Measurements from ENCODE around the gene SNX2.

SNX2 gene

DNA sequence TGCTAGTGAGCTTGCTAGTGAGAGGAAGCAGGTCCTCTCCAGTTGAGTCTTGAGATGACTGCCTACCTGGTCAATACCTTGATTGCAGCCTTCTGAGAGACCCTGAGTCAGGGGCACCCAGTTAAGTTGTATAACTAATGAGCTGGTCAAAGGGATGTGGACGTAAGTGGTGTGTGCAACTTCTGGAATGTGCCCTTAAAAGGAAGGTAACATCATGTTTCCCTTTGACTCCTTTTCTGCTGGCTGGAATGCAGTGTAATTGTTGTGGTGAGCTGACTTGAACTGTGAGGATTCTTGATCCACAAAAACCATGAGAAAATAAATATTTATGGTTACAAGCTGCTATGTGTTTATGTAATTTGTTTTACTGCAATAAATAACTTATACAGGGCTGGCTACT is 2.4 kb upstream of the SNX2 start:
- TF ChIP-seq TSHZ2 (CRISPR knock-in tag; IDR thresholded peaks at IDR 0.05) (no peak), ZNF8 (CRISPR knock-in tag; IDR thresholded peaks at IDR 0.05) (no peak), ESRRG (CRISPR knock-in tag; IDR thresholded peaks at IDR 0.05) (no peak), ZNF565 (CRISPR knock-in tag; conservative IDR thresholded peaks at IDR 0.05; ENCODE audit: low read depth) (no peak), TCF4 (CRISPR knock-in tag; IDR thresholded peaks at IDR 0.05; ENCODE audit: borderline replicate concordance) (no peak), CSDC2 (CRISPR knock-in tag; IDR thresholded peaks at IDR 0.05) (no peak), ARNTL (CRISPR knock-in tag; IDR thresholded peaks at IDR 0.05; ENCODE audit: borderline replicate concordance, low read depth) (no peak), RARB (CRISPR knock-in tag; IDR thresholded peaks at IDR 0.05) (no peak), ZC3H10 (CRISPR knock-in tag; IDR thresholded peaks at IDR 0.05) (no peak), OSR1 (CRISPR knock-in tag; IDR thresholded peaks at IDR 0.05) (no peak), BACH2 (CRISPR knock-in tag; IDR thresholded peaks at IDR 0.05; ENCODE audit: borderline replicate concordance) (no peak), ZFP3 (CRISPR knock-in tag; IDR thresholded peaks at IDR 0.05) (no peak), TOX (CRISPR knock-in tag; IDR thresholded peaks at IDR 0.05; ENCODE audit: borderline replicate concordance) (no peak), PPARA (CRISPR knock-in tag; IDR thresholded peaks at IDR 0.05; ENCODE audit: borderline replicate concordance) (no peak), SNAI2 (CRISPR knock-in tag; IDR thresholded peaks at IDR 0.05) (no peak), GLIS3 (CRISPR knock-in tag; IDR thresholded peaks at IDR 0.05) (no peak), PATZ1 (CRISPR knock-in tag; IDR thresholded peaks at IDR 0.05; ENCODE audit: borderline replicate concordance) (no peak)
- TF ChIP-seq, protein P1, sequence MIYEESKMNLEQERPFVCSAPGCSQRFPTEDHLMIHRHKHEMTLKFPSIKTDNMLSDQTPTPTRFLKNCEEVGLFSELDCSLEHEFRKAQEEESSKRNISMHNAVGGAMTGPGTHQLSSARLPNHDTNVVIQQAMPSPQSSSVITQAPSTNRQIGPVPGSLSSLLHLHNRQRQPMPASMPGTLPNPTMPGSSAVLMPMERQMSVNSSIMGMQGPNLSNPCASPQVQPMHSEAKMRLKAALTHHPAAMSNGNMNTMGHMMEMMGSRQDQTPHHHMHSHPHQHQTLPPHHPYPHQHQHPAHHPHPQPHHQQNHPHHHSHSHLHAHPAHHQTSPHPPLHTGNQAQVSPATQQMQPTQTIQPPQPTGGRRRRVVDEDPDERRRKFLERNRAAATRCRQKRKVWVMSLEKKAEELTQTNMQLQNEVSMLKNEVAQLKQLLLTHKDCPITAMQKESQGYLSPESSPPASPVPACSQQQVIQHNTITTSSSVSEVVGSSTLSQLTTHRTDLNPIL (CRISPR knock-in tag; IDR thresholded peaks at IDR 0.05; ENCODE audit: low read depth): no peak
- TF ChIP-seq, protein P2, sequence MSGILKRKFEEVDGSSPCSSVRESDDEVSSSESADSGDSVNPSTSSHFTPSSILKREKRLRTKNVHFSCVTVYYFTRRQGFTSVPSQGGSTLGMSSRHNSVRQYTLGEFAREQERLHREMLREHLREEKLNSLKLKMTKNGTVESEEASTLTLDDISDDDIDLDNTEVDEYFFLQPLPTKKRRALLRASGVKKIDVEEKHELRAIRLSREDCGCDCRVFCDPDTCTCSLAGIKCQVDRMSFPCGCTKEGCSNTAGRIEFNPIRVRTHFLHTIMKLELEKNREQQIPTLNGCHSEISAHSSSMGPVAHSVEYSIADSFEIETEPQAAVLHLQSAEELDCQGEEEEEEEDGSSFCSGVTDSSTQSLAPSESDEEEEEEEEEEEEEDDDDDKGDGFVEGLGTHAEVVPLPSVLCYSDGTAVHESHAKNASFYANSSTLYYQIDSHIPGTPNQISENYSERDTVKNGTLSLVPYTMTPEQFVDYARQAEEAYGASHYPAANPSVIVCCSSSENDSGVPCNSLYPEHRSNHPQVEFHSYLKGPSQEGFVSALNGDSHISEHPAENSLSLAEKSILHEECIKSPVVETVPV (CRISPR knock-in tag; IDR thresholded peaks at IDR 0.05): no peak
- TF ChIP-seq, protein P3, sequence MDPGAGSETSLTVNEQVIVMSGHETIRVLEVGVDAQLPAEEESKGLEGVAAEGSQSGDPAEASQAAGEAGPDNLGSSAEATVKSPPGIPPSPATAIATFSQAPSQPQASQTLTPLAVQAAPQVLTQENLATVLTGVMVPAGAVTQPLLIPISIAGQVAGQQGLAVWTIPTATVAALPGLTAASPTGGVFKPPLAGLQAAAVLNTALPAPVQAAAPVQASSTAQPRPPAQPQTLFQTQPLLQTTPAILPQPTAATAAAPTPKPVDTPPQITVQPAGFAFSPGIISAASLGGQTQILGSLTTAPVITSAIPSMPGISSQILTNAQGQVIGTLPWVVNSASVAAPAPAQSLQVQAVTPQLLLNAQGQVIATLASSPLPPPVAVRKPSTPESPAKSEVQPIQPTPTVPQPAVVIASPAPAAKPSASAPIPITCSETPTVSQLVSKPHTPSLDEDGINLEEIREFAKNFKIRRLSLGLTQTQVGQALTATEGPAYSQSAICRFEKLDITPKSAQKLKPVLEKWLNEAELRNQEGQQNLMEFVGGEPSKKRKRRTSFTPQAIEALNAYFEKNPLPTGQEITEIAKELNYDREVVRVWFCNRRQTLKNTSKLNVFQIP (CRISPR knock-in tag; IDR thresholded peaks at IDR 0.05; ENCODE audit: borderline replicate concordance, low read depth): no peak
- ATAC-seq: no peak

GRCh38 chr5:122773619-122774018 is 1.3 kb upstream of the SNX2 start:
- no peak for ATAC-seq
- TF ChIP-seq ZC3H10 (CRISPR knock-in tag; IDR thresholded peaks at IDR 0.05) (no peak), ZNF70 (CRISPR knock-in tag; IDR thresholded peaks at IDR 0.05) (no peak), RARB (CRISPR knock-in tag; IDR thresholded peaks at IDR 0.05) (no peak), ZFP30 (CRISPR knock-in tag; IDR thresholded peaks at IDR 0.05) (no peak), TCF4 (CRISPR knock-in tag; IDR thresholded peaks at IDR 0.05; ENCODE audit: borderline replicate concordance) (no peak), PPARA (CRISPR knock-in tag; IDR thresholded peaks at IDR 0.05; ENCODE audit: borderline replicate concordance) (no peak), SNAI2 (CRISPR knock-in tag; IDR thresholded peaks at IDR 0.05) (no peak), TSHZ2 (CRISPR knock-in tag; IDR thresholded peaks at IDR 0.05) (no peak)
- TF ChIP-seq, protein P2 (CRISPR knock-in tag; IDR thresholded peaks at IDR 0.05): no peak
